Measurements from ENCODE around the gene LOXL4.
"Not testable (repeated sequence)": the region's sequence is repeated elsewhere in the genome, so short reads cannot be mapped to it uniquely, and the experiment has no call there.

LOXL4 gene

DNA sequence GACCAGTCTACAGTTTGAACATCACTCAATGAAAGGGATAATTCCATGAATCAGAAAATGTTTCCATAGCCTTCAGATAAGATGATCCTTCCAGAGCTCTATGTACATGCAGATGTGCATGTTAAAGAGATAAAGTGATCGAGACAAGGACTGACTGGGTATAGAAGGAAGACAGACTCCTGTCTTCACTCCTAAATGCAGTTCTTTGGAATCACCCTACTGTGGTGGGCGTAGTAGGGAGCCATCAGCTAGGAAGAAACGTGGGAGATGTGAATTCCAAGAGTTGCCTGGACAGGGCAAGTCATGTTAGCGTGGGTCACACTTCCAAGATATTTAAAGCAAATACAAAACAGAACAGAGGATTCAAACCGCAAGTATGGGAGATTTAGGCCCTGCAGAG is 23.9 kb downstream of the LOXL4 start:
- no peak for DNase-seq (ENCODE audit: low read depth)

DNA sequence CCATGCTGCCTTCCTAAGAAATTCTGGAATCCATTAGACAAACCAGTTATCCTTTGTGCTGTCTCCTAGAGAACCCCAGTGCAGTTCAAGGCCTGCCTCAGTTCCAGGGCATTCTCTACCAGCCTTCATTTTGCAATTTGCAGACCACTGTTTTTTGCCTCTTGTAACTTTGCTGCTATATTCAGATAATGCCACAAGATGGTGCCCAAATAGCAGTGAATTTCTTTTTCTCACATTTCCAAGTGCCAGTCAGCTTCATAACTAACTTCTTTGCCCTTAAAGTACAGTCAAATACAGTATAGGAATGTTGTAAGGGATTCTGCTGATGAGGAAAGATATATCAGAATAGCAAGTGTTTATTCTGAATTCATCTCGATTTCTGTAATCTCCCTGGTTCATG is 25.2 kb downstream of the LOXL4 start:
- no peak for DNase-seq (ENCODE audit: low read depth)

DNA sequence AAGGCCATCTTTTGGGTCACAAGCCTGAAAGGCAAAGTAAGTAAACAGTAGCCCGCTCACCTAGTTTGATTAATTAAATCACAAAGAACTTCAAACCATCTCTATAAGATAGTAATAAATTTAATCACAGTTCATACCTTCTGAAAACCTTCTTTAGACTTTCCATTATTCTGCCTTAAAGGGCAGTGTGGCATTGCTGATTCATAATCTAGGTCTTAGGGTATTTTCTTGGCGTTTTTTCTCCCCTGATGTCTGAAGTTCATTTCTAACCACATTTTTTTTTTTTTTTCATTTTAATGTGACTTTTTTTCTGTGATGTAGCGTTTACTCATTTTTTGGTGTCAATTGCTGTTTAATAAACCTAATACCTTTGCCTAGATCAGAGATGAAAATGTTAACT is 27.5 kb downstream of the LOXL4 start:
- no peak for DNase-seq (ENCODE audit: low read depth)

DNA sequence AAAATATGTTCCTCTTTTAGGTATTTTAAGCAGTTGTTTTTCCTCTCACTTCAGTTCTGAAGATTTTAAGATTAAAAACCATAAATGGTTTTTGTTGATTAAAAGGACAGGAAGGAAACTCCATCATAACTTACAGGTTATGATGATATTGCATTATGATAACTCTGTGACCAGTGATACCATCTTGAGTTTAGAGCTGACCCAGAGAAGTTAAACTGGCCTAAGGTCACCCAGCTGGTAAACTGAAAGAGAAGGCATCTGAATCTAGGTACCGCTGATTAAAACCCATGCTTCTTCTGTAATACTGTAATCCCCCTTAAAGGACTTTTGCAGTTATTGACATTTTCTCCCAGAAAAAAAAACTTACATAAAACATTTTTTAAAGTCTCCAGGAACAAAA is 29.6 kb downstream of the LOXL4 start:
- DNase-seq (ENCODE audit: low read depth): no peak

DNA sequence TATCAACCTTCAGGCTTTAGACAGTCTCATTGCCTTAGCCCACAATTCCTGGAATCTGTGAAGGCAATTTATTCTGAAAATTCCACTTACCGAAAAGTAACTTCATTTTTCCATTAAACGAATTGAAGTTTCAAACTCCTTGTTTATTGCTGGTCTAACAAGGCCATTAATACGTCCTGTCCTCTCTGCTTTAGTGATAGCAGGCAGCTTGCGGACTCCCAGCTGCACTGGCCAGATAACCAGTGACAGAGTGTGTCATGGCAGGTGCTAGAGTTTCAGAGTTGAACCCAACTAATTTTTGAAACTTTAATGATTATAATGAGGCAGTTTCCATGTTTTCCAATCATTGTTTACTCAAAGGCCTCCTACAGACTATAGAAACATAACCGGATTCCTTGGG is 31.1 kb downstream of the LOXL4 start:
- DNase-seq (ENCODE audit: low read depth): no peak

DNA sequence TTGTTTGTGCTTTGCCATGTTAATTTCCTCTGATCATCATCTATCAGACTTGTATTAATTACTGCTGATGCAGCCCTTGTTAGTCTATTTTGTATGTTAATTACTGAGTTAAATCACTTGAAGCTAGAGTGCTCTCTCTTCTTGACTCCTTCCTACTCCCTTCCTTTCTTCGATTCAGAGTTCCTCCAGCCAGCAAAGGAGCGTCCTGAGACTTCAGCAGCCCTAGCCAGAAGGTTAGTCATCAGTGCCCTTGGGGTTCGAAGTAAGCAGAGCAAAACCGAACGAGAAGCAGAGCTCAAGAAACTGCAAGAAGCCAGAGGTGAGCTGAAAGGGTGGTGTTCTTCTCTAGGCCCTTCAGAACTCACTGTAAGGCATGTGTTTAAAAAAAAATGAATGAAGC is 32.1 kb downstream of the LOXL4 start:
- no peak for DNase-seq (ENCODE audit: low read depth)

DNA sequence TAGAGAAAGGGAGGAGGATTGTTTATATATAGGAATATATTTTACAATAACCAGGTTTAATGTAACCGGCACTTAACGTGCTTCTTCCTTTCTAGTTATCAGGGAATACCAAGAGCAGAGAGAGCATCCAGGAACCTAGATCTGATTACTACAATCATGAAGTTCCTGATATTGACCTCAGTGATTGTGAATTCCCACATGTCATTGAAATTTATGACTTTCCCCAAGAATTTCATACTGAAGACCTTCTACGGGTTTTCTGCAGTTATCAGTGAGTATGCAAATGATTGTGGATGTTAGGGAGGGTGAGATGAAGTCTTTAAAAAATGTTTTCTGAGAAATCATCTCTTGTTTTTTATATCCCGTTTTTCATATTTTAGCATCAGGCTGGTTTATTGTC is 36.6 kb downstream of the LOXL4 start:
- no peak for DNase-seq (ENCODE audit: low read depth)

DNA sequence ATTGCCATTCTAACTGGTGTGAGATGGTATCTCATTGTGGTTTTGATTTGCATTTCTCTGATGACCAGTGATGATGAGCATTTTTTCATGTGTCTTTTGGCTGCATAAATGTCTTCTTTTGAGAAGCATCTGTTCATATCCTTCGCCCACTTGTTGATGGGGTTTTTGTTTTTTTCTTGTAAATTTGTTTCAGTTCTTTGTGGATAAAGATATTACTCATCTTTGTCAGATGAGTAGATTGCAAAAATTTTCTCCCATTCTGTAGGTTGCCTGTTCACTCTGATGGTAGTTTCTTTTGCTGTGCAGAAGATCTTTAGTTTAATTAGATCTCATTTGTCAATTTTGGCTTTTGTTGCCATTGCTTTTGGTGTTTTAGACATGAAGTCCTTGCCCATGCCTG is 39.7 kb downstream of the LOXL4 start:
- not testable (repeated sequence) for DNase-seq (ENCODE audit: low read depth)

DNA sequence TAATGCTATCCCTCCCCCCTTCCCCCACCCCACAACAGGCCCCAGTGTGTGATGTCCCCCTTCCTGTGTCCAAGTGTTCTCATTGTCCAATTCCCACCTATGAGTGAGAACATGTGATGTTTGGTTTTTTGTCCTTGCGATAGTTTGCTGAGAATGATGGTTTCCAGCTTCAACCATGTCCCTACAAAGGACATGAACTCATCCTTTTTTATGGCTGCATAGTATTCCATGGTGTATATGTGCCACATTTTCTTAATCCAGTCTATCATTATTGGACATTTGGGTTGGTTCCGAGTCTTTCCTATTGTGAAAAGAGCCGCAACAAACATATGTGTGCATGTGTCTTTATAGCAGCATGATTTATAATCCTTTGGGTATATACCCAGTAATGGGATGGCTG is 40.3 kb downstream of the LOXL4 start:
- not testable (repeated sequence) for DNase-seq (ENCODE audit: low read depth)

DNA sequence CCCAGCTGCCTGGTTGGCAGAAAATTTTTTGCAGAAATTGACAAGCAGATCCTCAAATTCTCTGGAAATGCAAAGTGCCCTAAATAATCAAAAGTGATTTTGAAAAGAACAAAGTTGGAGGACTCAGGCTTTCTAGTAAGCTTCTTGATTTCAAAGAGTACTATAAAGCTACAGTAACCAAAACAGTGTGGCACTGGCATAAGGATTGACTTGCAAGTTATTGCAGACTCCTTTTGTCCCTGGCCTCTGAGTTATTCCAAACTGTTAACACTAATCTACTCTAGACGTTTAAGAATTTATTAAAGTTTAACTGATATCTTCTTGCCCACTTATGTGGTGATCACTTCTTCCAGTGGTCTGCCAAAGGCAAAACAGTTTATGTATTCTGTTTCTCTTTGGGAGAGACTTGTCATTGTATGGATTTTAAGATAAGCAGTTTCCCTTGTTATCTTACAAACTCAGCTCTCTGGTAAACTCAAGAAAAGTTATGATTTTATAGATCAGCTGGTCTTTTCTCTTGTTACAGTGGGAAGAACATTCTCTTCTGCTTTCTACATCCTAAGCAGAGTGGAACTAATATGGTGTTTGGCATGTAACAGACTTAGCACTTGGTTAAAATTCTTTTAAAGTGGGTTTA is 41.4 kb downstream of the LOXL4 start:
- no peak for DNase-seq (ENCODE audit: low read depth)

DNA sequence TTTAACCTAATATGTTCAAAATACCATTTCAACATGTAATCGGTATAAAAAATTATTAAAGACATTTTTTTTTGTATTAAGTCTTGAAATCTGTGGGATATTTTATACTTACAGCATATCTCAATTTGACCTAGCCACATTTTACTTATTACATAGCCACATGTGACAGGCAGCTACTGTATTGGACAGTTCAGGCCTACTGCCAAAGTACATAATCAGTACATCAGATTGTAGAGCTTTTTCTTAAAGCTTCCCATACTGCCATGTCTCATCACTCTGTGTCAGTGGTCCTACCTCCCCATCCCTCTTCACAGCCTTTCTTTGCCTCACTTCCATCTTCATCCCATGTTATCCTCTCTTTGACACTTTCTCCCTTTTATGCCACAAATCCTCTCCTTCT is 43.0 kb downstream of the LOXL4 start:
- DNase-seq (ENCODE audit: low read depth): no peak

DNA sequence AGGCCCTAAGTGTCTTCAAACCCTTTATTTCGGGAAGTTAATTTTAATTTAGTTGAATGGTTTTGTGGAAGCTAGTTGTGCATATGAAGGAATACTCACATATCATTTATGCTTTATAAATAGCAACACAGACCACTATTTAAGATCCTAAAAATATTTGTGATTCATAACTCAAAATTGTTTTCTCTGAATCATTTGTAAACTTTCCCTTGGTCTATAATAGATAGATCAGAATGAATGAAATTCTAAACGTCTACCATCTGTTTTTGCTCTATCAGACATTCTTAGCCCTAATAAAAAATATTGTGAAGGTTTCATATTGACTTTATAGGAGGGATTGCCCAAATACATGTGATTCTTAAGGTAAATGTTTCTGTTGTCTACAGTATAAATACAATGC is 43.5 kb downstream of the LOXL4 start:
- no peak for DNase-seq (ENCODE audit: low read depth)

DNA sequence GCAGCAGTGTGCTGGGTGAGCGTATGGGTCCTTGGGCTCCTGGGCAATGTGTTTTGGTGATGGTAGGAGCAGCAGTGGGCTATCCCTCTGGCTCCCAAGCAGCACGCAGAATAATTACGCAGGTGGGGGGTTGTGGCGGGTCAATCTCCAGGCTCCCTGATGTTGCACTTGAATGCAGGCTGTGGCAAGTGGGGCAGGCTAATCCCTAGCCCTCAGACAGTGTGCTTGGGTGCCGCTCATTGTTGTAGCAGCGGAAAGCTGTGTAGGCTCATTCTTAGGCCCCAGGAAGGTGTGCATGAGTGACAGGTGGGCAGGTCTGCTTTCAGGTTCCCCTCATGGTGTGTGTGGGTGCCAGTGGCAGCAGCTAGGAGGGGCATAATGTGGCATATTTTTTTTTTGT is 44.1 kb downstream of the LOXL4 start:
- DNase-seq (ENCODE audit: low read depth): no peak

DNA sequence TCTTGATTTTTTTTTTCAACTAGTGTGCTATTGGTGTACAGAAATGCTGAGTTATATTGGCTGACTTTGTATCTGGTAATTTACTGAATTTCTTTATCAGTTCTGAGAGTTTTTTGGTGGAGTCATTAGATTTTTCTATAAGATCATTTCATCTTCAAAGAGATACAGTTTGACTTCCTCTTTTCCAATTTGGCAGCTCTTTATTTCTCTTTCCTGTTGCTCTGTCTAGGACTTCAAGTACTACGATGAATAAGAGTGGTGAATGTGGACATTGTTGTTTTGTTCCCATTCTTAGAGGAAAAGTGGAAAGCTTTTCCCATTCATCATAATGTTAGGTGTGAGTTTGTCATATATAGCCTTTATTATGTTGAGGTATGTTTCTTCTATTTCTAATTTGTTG is 50.2 kb downstream of the LOXL4 start:
- DNase-seq (ENCODE audit: low read depth): no peak

DNA sequence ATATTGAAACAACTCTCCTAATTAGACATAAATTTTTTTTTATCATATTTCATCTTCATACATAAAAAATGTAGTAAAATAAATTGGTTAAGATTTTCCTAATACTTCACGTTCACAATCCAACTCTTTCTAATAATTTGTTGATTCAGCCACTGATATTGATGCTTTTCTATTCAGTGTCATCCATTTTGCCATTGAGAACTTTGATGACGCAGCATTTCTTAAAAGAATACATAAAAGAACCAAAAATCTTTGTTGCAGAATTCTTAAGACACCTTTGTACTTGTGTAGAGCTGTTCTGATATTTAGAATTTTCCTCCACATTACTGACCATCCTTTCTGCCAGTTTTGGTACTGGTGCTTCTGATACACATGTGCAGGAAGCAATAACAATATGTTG is 52.6 kb downstream of the LOXL4 start:
- DNase-seq (ENCODE audit: low read depth): no peak

DNA sequence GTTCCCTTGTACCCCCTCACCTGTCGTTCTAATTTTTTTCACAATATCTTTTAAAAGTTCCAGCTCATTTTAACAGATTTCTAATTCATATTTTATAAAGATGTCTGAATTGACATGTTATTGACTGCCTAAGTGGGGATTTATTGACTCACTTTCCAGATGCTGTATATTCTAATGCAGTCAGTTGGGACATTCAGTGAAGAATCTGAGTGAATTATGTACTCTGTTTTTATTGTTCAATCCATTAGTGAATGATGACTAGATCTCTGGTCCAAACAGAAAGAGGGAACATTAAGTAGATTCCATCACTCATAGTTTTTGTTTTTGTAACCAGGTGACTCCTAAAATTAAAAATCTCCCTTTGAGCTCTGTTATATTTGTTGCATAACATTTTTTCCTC is 54.3 kb downstream of the LOXL4 start:
- no peak for DNase-seq (ENCODE audit: low read depth)

DNA sequence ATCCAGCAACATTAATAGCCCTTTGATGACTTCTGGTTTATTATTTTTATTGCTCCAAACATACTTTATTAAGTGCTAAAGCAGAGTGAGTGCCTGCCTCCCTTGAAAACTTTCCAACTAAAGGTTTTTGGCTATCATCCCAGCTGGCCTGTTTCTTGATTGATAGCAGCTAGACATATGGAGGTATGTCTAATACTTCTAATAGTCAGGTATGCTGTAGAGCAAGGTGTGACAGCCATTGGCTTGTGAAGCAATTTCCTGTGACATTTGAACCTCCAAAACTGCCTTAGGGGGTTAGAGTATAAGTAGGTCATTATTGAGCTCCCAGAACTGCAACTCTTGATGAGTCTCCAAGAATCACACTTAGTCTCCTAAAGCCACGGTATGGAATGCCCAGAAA is 55.8 kb downstream of the LOXL4 start:
- no peak for DNase-seq (ENCODE audit: low read depth)

DNA sequence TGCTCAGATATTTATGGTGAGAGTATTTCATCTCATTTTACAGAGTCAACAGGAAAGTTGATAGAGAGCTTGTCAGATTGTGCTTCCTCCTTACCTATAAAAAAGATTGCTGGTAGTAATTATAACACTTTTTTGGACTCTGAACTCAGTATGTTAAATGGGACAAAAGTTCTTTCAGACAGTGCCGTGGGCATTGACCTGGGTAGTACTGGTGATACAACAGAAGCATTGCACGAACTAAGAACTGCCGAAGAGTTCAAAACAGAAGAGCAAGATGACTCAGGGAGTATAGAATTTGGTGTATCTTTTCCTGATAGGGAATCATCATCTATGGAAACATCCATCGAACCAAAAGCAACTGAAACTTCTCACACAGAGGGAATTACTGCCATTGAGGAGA is 58.6 kb downstream of the LOXL4 start:
- no peak for DNase-seq (ENCODE audit: low read depth)

DNA sequence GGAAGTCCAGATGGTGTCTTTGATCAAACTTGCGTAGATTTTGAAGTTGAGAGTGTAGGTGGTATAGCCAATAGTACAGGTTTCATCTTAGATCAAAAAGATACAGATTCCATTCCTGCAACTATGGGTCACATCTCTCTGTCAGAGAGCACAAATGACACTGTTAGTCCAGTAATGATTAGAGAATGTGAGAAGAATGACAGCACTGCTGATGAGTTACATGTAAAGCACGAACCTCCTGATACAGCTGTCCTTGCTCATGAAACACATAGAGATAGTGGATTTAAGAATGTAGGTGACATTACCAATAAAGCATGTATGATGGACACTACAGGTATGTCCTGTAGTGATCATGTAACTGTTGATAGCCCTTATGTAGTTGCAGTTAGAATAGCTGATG is 59.1 kb downstream of the LOXL4 start:
- no peak for DNase-seq (ENCODE audit: low read depth)

DNA sequence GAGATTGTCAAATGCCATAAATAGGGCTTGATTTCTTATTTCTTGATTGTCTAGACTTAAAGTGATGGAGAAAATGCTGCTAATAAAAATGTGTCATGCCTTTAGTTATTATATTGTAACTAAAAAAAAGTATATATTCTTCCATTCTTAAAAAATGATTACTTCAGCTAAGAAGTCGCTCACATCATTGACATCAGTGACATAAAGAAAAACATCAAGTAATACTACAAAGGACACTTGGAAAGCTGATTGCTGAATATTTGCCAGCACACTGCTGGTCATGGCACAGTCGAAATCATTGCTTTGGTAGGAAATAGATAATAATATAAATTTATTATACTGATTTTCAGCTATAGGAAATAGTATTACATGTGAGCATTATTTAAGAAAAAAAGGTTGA is 62.6 kb downstream of the LOXL4 start:
- DNase-seq (ENCODE audit: low read depth): no peak

DNA sequence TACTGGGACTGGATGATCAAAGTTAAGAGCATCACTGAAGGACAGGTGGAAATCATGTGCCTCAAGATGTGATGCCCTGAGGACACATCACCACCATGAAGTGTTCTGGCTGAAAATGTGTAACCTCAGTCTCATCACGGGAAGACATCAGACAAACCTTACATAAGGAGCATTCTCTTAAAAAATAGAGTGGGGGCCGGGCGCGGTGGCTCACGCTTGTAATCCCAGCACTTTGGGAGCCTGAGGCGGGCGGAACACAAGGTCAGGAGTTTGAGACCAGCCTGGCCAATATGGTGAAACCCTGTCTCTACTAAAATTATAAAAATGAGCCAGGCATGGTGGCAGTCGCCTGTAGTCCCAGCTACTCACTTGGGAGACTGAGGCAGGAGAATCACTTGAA is 65.6 kb downstream of the LOXL4 start:
- DNase-seq (ENCODE audit: low read depth): no peak

DNA sequence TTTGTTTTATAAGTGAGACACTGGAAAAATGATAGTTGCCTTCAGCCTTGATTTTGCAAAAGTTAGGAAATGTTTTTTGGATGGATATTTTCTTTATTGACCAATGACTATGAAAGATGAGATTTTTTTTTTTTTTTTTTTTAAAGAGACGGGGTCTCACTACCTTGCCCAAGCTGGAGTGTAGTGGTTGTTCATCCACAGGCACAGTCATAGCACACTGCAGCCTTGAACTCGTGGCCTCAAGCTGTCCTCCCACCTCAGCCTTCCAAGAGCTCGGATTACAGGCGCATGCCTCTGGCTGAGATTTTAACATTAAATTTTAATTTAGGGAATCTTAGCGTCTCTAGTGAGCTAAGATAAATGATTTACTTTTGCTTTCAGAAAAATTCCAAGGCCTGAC is 66.2 kb downstream of the LOXL4 start:
- no peak for DNase-seq (ENCODE audit: low read depth)

Data from activated T-helper 9 cell treated with anti-CD3 and anti-CD28 coated beads, Interleukin-2, amount 50 U/mL, for 16 hours (primary cell).